ENCODE measurements around the gene ZFYVE9.

DNA sequence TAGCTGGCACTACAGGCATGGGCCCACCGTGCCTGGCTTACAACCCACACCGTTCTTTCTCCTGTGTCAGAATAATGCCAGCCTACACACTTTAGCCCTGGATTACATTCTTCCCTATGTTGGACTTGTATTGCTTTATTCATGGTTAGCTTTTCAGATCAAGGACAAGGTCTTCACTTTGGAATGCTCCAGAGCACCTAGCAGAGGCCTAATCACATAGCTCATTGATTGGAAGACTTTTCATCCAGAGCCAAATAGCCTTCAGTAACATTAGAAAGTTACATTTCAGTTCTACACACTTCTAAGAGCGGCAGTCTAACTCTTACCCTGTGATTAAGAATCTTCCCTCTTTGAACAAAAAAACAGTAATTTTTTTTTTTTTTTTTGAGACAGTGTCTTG lies 29.4 kb upstream of the ZFYVE9 start:
- TF ChIP-seq CTCF (conservative IDR thresholded peaks at IDR 0.05 in 1 of 2, IDR thresholded peaks at IDR 0.05 in 1 of 2; ENCODE audit: low read depth in 1 of 2, low read length in 2 of 2) (no peak), EZH2 (IDR thresholded peaks at IDR 0.05; ENCODE audit: low read length, missing control alignments) (no peak)
